ENCODE data around the gene CHIA.

CHIA gene

DNA sequence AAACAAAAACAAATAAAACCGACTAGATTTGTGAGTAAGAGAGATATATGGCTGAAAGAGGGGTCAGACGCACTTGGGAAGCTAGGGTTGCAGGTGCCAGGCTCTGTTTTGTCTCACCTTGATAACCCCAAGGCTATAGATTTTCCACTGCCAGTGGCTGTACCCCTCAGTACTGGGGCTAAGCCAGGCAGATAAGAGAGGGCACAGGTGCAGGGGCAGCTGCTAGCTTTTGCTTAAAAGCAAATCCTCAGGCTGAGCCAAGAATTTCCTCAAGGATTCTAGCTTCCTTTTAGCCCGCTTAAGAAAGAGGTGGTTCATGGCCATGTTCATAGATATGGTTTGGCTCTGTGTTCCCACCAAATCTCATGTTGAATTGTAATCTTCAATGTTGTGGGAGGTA is 79.0 kb downstream of the CHIA start:
- no peak for DNase-seq

All from stimulated activated naive CD4-positive, alpha-beta T cell treated with Interleukin-2 at 50 U/mL for 16 hours (primary cell).